Fibroblast of villous mesenchyme (primary cell): ENCODE data around the gene EFNB2. TPM values are rescaled to one million over a fixed set of nuclear protein-coding genes. Genes with fewer than 3 reads are reported as not detected.

ENCODE experiments used
- DNase-seq: peaks from one replicate; pipeline ENCODE4 v3.0.0-alpha.2; 2010; ENCODE audit warnings: low read depth
- H3K4me3 ChIP-seq: 2 replicates; pipeline ENCODE4 v1.5.1; 2011; ENCODE audit warnings: low read depth, mild to moderate bottlenecking, low read length
- CTCF ChIP-seq: IDR thresholded peaks from 2 replicates; pipeline ENCODE4 v1.5.1; 2012; ENCODE audit warnings: low read depth, mild to moderate bottlenecking, low read length; ENCODE audit not compliant: insufficient read depth
- total RNA-seq: library from RNA; depleted of rRNA; stranded (reverse); fragments of >200 nt; gene quantifications from 2 replicates; pipeline ENCODE4 v1.2.3, GENCODE V29; 2012

Gene EFNB2
- total RNA-seq, 1 donor: 10.8 TPM

- no peak overlapping the region for H3K4me3 ChIP-seq
- TF ChIP-seq CTCF: no peak
- no peak for DNase-seq
Measured at GRCh38 chr13:106475852-106476251, 59.6 kb downstream of the EFNB2 start.

- DNase-seq: no peak
- no peak for TF ChIP-seq CTCF
Measured at GRCh38 chr13:106474912-106475311, 60.5 kb downstream of the EFNB2 start.

GRCh38 chr13:106473154-106473553, 62.3 kb downstream of the EFNB2 start:
- no peak for DNase-seq
- TF ChIP-seq CTCF: no peak
- no peak overlapping the region for H3K4me3 ChIP-seq

More at GRCh38 chr13:106474912-106475311, 60.5 kb downstream of the EFNB2 start:
- no peak overlapping the region for H3K4me3 ChIP-seq

- no peak for DNase-seq
- H3K4me3 ChIP-seq: no peak overlapping the region
- TF ChIP-seq CTCF: no peak
Measured at GRCh38 chr13:106472621-106473020, 62.8 kb downstream of the EFNB2 start.

GRCh38 chr13:106471957-106472543, 63.4 kb downstream of the EFNB2 start:
- TF ChIP-seq CTCF: no peak
- DNase-seq: peak; percentile 88
- H3K4me3 ChIP-seq: peak overlapping the region; percentile 33

GRCh38 chr13:106470576-106470975, 64.9 kb downstream of the EFNB2 start:
- DNase-seq: no peak
- H3K4me3 ChIP-seq: no peak overlapping the region
- no peak for TF ChIP-seq CTCF

- DNase-seq: no peak
- TF ChIP-seq CTCF: no peak
Measured at GRCh38 chr13:106468744-106469590, 66.5 kb downstream of the EFNB2 start.

More at GRCh38 chr13:106468744-106469590, 66.5 kb downstream of the EFNB2 start:
- H3K4me3 ChIP-seq: no peak overlapping the region
